Measurements from ENCODE around the gene MTG2. TPM values are rescaled to one million over a fixed set of nuclear protein-coding genes. Genes with fewer than 3 reads are reported as not detected.

The MTG2 gene
- total RNA-seq, 2 donors from 2014 or later = 8.8 to 16.5 TPM

DNA sequence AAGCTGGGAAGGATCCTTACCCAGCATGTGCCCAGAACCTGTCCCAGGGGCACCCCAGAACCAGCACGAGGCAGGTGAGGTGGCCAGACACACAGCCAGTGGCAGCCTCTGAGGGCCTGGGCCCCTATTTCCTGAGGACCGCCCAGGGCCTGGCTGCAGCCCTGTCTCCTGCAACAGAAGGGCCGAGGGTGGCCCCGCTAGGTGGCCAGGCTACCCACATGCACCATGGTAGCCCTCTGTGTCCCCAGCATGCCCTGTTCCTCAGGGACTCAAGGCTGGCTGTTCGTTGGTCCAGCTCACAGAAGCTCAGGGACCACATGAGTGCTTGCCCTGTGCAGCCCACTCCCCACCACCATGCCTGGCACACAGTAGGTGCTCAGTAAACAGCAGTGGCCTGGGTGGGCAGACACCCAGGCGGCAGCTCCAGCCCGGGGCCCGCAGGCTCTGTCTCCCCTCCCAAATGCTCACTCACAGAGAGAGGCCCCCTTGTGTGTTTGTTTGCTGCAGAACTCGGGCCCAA is 29.0 kb downstream of the MTG2 start:
- intact Hi-C loops (cut with DNase I) = no loop called here
- Histone ChIP-seq H3K36me3 (replicated peaks in 1 of 2; ENCODE audit: insufficient read depth in 1 of 2, low read depth in 2 of 2) (no peaks in the 10 kb centered on the region), H3K9me3 (no peaks in the 10 kb centered on the region), H3K27me3 (peaks cover 0 to 5% of the 10 kb centered on the region in 2 donors), H3K27ac (no peak overlapping the region), H3K4me3 (no peak overlapping the region), H3K4me1 (no peaks in the 10 kb centered on the region)
- no peak for ATAC-seq
- TF ChIP-seq, protein P1, sequence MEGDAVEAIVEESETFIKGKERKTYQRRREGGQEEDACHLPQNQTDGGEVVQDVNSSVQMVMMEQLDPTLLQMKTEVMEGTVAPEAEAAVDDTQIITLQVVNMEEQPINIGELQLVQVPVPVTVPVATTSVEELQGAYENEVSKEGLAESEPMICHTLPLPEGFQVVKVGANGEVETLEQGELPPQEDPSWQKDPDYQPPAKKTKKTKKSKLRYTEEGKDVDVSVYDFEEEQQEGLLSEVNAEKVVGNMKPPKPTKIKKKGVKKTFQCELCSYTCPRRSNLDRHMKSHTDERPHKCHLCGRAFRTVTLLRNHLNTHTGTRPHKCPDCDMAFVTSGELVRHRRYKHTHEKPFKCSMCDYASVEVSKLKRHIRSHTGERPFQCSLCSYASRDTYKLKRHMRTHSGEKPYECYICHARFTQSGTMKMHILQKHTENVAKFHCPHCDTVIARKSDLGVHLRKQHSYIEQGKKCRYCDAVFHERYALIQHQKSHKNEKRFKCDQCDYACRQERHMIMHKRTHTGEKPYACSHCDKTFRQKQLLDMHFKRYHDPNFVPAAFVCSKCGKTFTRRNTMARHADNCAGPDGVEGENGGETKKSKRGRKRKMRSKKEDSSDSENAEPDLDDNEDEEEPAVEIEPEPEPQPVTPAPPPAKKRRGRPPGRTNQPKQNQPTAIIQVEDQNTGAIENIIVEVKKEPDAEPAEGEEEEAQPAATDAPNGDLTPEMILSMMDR (IDR thresholded peaks at IDR 0.05) = no peak
- no peak for TF ChIP-seq POLR2A (IDR thresholded peaks at IDR 0.05)
- WGBS, 2 donors = 52 to 82% methylated on average over 2 to 8 of the region's 9 CpGs
- DNase-seq = no peak

GRCh38 chr20:62212299-62212698 is 29.5 kb downstream of the MTG2 start:
- 10 to 41% methylated on average over 2 to 10 of the region's 10 CpGs for WGBS, 2 donors
- intact Hi-C loops (cut with DNase I) = no loop called here
- no peak overlapping the region for H3K4me3 ChIP-seq
- no peaks in the 10 kb centered on the region for H3K9me3 ChIP-seq
- H3K36me3 ChIP-seq (replicated peaks in 1 of 2; ENCODE audit: insufficient read depth in 1 of 2, low read depth in 2 of 2) = no peaks in the 10 kb centered on the region
- no peak overlapping the region for H3K27ac ChIP-seq
- no peak for DNase-seq
- no peak for ATAC-seq
- TF ChIP-seq POLR2A (IDR thresholded peaks at IDR 0.05) = no peak
- TF ChIP-seq, protein P1 (IDR thresholded peaks at IDR 0.05) = no peak
- no peaks in the 10 kb centered on the region for H3K4me1 ChIP-seq
- H3K27me3 ChIP-seq = peaks cover 0 to 7% of the 10 kb centered on the region in 2 donors

DNA sequence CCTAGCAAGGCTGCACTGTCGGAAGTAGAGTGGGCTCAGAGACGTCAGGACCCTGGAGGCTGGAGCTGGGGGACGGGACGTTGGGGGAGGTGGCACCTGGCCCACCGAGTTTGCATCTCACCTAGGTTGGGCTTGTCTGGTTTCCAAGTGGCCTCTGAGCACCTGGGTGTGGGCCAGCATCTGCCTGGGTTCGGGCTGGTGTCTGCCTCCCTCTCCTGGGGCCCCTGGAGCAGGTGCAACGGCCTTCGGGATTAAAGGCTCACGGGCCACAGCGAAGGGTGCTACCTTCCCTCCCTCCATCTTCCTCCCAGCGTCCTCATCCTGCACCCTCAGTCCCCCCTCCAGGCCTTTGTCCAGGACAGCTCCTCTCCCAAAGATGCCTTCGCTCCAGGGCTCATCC is 31.2 kb downstream of the MTG2 start:
- Histone ChIP-seq H3K9me3 (no peaks in the 10 kb centered on the region), H3K4me3 (no peak overlapping the region), H3K4me1 (peaks cover 5% of the 10 kb centered on the region), H3K27me3 (peaks cover 0 to 22% of the 10 kb centered on the region in 2 donors), H3K36me3 (replicated peaks in 1 of 2; ENCODE audit: insufficient read depth in 1 of 2, low read depth in 2 of 2) (no peaks in the 10 kb centered on the region), H3K27ac (no peak overlapping the region)
- DNase-seq (no peak), ATAC-seq (no peak)
- no peak for TF ChIP-seq POLR2A (IDR thresholded peaks at IDR 0.05)
- TF ChIP-seq, protein P1 (IDR thresholded peaks at IDR 0.05) = no peak
- 36 to 38% methylated on average over 8 to 12 of the region's 12 CpGs for WGBS, 2 donors
- intact Hi-C loops (cut with DNase I) = no loop called here

DNA sequence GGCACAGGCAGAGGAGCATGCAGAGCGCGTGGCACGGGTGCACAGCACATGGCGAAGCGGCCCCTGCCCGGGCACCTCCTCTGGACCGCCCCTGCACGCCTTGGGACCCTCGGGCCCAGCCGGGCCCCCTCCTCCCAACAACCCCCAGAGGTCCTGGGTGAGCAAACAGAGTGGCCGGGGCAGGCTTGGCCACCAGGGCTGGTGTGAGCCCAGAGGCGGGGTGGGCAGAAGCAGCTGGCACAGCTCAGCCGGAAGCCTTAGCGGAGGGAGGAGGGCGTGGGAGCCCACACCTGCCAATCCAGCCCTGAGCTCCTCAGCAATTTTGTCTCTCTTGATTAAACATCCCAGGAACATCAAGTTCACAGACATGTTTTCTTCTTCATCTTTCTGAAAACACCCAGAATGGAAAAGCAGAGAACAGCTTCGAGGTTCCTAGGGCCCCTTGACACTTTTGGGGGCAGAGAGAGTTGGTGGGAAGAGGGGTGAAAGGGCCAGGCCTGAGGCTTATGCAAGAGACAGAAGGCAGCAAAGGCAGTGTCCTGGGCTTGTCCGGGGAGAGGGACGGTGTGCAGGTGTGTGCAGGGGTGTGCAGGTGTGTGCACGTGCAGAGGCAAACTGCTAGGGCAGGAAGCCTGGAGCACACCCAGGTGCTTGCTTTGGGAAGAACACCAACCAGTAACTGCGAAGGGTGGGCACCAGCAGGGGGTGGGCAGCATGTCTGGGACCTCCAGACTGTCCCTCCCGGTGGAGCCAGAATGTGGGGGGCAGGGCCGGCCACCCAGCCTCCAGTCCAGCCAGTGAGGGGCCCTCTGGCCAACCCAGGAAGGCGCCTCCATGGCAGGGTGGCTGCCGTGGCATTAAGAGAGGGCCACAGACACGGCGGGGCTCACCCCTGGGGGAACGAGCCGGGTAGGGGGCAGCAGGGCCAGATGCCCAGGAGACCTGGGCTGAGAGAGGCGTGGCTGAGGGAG is 32.5 kb downstream of the MTG2 start:
- no peak for ATAC-seq
- no peak overlapping the region for H3K4me3 ChIP-seq
- H3K27me3 ChIP-seq = peaks cover 0 to 26% of the 10 kb centered on the region in 2 donors
- H3K27ac ChIP-seq = no peak overlapping the region
- DNase-seq = no peak
- peaks cover 12% of the 10 kb centered on the region for H3K4me1 ChIP-seq
- 71 to 72% methylated on average over 10 to 28 of the region's 29 CpGs for WGBS, 2 donors
- TF ChIP-seq, protein P1 (IDR thresholded peaks at IDR 0.05) = no peak
- TF ChIP-seq POLR2A (IDR thresholded peaks at IDR 0.05) = no peak
- no peaks in the 10 kb centered on the region for H3K36me3 ChIP-seq (replicated peaks in 1 of 2; ENCODE audit: insufficient read depth in 1 of 2, low read depth in 2 of 2)
- H3K9me3 ChIP-seq = no peaks in the 10 kb centered on the region
- intact Hi-C loops (cut with DNase I) = no loop called here
